Omental fat pad (tissue), 4 donors: Measurements from ENCODE around the gene NEDD4. TPM values are rescaled to one million over a fixed set of nuclear protein-coding genes. Genes with fewer than 3 reads are reported as not detected.

Experiments
- ATAC-seq: fragments of 150-250 bp; one replicate; pipeline ENCODE4 v1.9.1; 2016; ENCODE audit warnings: mild to moderate bottlenecking, moderate library complexity; ENCODE audit not compliant: low FRiP score
- DNase-seq: peaks from one replicate; pipeline ENCODE4 v3.0.0-alpha.2; 2019; ENCODE audit warnings: low spot score
- small RNA-seq: library from RNA; depleted of rRNA; stranded (forward); fragments of <200 nt; gene quantifications from one replicate; pipeline ENCODE3, GENCODE V24; 2016
- total RNA-seq, 4 donors: library from RNA; depleted of rRNA; stranded (reverse); fragments of >200 nt; gene quantifications; one replicate each; pipeline ENCODE4 v1.1.0, GENCODE V29; 2016
- TF ChIP-seq, protein P1 (sequence below), 3 donors: fragments of 450-650 bp; IDR thresholded peaks; one replicate each; pipeline ENCODE4 v1.5.1; 2016 to 2017; ENCODE audit warnings: antibody characterized with exemption in 3 of 3, mild to moderate bottlenecking in 3 of 3, moderate library complexity in 2 of 3

The NEDD4 gene
- total RNA-seq, 4 donors from 2014 or later, result 9.5 to 40.5 (median 15.6) TPM

DNA sequence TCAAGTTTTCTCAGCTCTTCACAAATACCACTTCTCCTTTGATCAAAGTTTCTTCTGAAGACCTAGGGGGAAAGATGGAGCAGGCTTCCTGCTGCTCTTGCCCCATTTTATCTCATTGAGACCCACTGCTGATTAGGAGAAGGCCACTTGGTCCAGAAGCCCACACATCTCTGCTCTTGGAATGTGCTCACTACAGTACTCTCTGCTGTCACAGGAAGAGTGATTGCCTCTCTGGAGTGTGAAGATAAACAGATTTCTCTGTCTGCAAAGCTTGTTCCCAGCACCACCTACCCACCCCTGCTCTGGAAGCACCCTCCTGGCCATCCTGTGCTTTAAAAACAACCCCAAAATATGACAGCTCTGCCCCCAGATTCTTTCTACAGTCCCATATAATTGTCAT, 209.1 kb downstream of the NEDD4 start:
- TF ChIP-seq, protein P1, sequence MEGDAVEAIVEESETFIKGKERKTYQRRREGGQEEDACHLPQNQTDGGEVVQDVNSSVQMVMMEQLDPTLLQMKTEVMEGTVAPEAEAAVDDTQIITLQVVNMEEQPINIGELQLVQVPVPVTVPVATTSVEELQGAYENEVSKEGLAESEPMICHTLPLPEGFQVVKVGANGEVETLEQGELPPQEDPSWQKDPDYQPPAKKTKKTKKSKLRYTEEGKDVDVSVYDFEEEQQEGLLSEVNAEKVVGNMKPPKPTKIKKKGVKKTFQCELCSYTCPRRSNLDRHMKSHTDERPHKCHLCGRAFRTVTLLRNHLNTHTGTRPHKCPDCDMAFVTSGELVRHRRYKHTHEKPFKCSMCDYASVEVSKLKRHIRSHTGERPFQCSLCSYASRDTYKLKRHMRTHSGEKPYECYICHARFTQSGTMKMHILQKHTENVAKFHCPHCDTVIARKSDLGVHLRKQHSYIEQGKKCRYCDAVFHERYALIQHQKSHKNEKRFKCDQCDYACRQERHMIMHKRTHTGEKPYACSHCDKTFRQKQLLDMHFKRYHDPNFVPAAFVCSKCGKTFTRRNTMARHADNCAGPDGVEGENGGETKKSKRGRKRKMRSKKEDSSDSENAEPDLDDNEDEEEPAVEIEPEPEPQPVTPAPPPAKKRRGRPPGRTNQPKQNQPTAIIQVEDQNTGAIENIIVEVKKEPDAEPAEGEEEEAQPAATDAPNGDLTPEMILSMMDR (IDR thresholded peaks at IDR 0.05), result no peak
- DNase-seq (no peak), ATAC-seq (no peak)

- no peak for DNase-seq
- ATAC-seq, result no peak
- TF ChIP-seq, protein P1 (IDR thresholded peaks at IDR 0.05), result no peak
Observed at GRCh38 chr15:55782901-55783300, 210.5 kb downstream of the NEDD4 start.

DNA sequence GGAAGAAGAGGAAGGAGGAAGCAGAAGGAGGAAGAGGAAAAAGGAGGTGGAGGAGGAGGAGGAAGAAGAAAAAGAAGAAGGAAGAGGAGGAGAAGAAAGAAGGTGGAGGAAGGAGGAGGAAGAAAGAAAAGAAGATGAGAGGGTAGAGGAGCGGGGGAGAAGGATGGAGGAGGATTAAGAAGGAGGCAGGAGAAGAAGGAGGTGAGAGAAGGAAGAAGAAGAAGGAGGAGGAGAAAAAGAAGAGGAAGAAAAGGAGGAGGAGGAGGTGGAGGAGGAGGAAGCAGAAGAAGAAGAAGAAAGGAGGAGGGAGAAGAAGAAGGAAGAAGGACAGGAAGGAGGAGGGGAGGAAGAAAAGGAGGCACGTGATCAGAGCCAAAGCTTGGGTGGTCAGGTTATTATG, 213.1 kb downstream of the NEDD4 start:
- DNase-seq (no peak), ATAC-seq (no peak)
- TF ChIP-seq, protein P1 (IDR thresholded peaks at IDR 0.05), result no peak

GRCh38 chr15:55778932-55779331, 214.5 kb downstream of the NEDD4 start:
- ATAC-seq (no peak), DNase-seq (no peak)
- TF ChIP-seq, protein P1 (IDR thresholded peaks at IDR 0.05), result no peak

Small RNA genes within 50 kb of the gene (small RNA-seq; reads per million reads assigned to genes)
- gene RN7SL568P, result not detected
